Measurements from ENCODE around the gene LOXL3. TPM values are rescaled to one million over a fixed set of nuclear protein-coding genes. Genes with fewer than 3 reads are reported as not detected.

The LOXL3 gene
- total RNA-seq, 1 experiment from 2014 or later = 29.0 TPM

GRCh38 chr2:74554820-74555531 is 1.2 kb upstream of the LOXL3 start:
- Histone ChIP-seq H4K5ac (ENCODE audit: insufficient read length, low read depth, low read length) (no peak overlapping the region), H2BK12ac (ENCODE audit: insufficient read length, low read depth, low read length) (no peak overlapping the region), H3K23me2 (ENCODE audit: insufficient read length, low read depth, low read length, poor library complexity, severe bottlenecking) (peaks cover 20% of the 10 kb centered on the region), H3K4me1 (ENCODE audit: insufficient read depth, low read length) (0 out of 2 replicates have a peak, but pooled peaks cover 2% of the 10 kb centered on the region), H3K14ac (ENCODE audit: insufficient read depth, low read length) (peak overlapping the region; percentile 61), H2BK120ac (ENCODE audit: low read depth, low read length, poor library complexity, severe bottlenecking) (no peak overlapping the region), H3K79me2 (ENCODE audit: insufficient read depth, low read length) (no peaks in the 10 kb centered on the region), H3K4ac (ENCODE audit: low read depth, low read length) (no peak overlapping the region), H3K79me1 (ENCODE audit: insufficient read depth, low read depth, low read length, poor library complexity, severe bottlenecking) (no peaks in the 10 kb centered on the region), H3K9me3 (ENCODE audit: control insufficient read depth, low read depth, low read length) (no peaks in the 10 kb centered on the region), H3K23ac (ENCODE audit: insufficient read length, low read depth, low read length) (no peak overlapping the region), H2AFZ (ENCODE audit: low read length) (no peak overlapping the region), H3K27me3 (ENCODE audit: insufficient read depth, low read length) (no peaks in the 10 kb centered on the region; the same call in 1 of the 2 replicates), H2BK20ac (ENCODE audit: low read depth, low read length, poor library complexity, severe bottlenecking) (no peak overlapping the region), H3K9ac (ENCODE audit: extremely low read depth, insufficient read length, low read length) (peak overlapping the region; percentile 32), H2BK15ac (ENCODE audit: low read depth, low read length) (no peak overlapping the region), H2BK5ac (ENCODE audit: insufficient read length, low read length) (no peak overlapping the region), H3T11ph (ENCODE audit: low read length) (no peak overlapping the region), H4K91ac (ENCODE audit: insufficient read length, low read depth, low read length) (no peak overlapping the region), H2AK5ac (ENCODE audit: insufficient read length, low read length) (no peak overlapping the region), H3K27ac (ENCODE audit: insufficient read length, low read depth, low read length) (no peak overlapping the region), H4K8ac (replicated peaks; ENCODE audit: insufficient read length, low read depth, low read length) (no peak overlapping the region), H4K20me1 (ENCODE audit: control insufficient read depth, insufficient read depth, insufficient read length) (no peaks in the 10 kb centered on the region), H3K18ac (ENCODE audit: insufficient read length, low read depth, low read length) (peak overlapping the region; percentile 10), H3K56ac (ENCODE audit: insufficient read length, low read depth, low read length) (no peak overlapping the region), H3K4me2 (ENCODE audit: insufficient read depth, insufficient read length, low read length) (peak overlapping the region; percentile 63)
- TF ChIP-seq CTCF (conservative IDR thresholded peaks at IDR 0.05) = no peak
- H3K27me3 Mint-ChIP-seq (ENCODE audit: low read depth) = peaks cover 51% of the 10 kb centered on the region
- peaks cover 0 to 23% (median 15%) of the 10 kb centered on the region in 3 experiments; a peak in 6 of 7 replicates for H3K36me3 Mint-ChIP-seq (ENCODE audit: insufficient read depth in 1 of 3, low read depth in 3 of 3)
- H3K9me3 Mint-ChIP-seq = no peaks in the 10 kb centered on the region
- WGBS (ENCODE audit: extremely low coverage, insufficient read length, low lambda C conversion rate) = no CpG with 5 or more reads among the region's 58 CpGs
- peak overlapping the region; percentile 92 to 93 for H3K4me3 Mint-ChIP-seq
- H3K4me1 Mint-ChIP-seq = peaks cover 20 to 24% of the 10 kb centered on the region in 2 experiments
- peak overlapping the region in 1 of 3 experiments; percentile 94; a peak in 2 of 7 replicates for H3K27ac Mint-ChIP-seq
- peak; percentile 61 for DNase-seq

All from H9 (cell line).